ENCODE data around the gene MED22.

MED22 gene

DNA sequence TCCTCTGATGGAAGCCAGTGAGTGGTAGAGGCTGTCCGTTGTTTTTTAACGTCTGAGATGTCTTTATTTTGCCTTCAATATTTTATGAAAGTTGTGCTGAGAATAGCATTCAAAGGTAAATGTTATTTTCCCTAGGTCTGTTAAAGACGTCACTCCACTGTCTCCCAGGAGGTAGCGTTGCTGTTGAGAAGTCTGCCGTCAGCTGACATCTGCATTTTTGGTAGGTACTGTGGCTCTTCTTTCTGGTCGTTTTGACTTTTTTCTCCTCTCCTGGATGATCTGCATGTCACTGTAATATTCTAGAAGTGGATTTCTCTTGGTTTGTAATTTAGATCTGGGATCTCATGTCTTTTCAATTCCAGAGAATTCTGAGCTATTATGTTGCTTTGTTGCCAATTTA, 38.3 kb downstream of the MED22 start:
- H3K36me3 ChIP-seq = no peaks in the 10 kb centered on the region
- H3K4me3 ChIP-seq (ENCODE audit: low read depth in 1 of 2, low read length in 1 of 2) = no peak overlapping the region
- H3K27ac ChIP-seq = no peak overlapping the region
- TF ChIP-seq, protein P1, sequence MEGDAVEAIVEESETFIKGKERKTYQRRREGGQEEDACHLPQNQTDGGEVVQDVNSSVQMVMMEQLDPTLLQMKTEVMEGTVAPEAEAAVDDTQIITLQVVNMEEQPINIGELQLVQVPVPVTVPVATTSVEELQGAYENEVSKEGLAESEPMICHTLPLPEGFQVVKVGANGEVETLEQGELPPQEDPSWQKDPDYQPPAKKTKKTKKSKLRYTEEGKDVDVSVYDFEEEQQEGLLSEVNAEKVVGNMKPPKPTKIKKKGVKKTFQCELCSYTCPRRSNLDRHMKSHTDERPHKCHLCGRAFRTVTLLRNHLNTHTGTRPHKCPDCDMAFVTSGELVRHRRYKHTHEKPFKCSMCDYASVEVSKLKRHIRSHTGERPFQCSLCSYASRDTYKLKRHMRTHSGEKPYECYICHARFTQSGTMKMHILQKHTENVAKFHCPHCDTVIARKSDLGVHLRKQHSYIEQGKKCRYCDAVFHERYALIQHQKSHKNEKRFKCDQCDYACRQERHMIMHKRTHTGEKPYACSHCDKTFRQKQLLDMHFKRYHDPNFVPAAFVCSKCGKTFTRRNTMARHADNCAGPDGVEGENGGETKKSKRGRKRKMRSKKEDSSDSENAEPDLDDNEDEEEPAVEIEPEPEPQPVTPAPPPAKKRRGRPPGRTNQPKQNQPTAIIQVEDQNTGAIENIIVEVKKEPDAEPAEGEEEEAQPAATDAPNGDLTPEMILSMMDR (IDR thresholded peaks at IDR 0.05) = no peak
- H3K27me3 ChIP-seq = no peaks in the 10 kb centered on the region
- H3K4me1 ChIP-seq (ENCODE audit: control insufficient read depth in 1 of 2, insufficient read depth in 1 of 2, low read depth in 1 of 2, low read length in 1 of 2) = no peaks in the 10 kb centered on the region
- H3K9me3 ChIP-seq = no peaks in the 10 kb centered on the region

DNA sequence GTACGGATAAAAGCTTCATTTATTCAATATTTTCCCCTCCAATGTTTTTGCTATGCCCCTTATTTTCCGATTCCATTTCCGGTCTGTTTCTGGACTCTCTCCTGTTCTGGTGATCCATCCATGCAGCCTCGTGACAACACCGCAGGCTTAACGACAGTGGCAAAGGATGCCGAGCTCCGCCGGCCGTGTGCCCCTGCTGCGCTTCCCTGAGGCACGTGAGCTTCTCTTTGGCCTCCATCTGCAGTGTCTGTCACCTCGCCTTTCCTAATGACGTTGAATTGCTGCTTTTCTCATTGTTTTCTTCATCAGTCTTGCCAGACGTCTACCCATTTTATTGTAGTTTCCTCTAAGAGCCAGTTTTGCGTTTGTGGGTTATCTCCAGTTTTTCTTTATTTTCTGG, 40.6 kb downstream of the MED22 start:
- Histone ChIP-seq H3K36me3 (no peaks in the 10 kb centered on the region), H3K9me3 (no peaks in the 10 kb centered on the region), H3K27ac (no peak overlapping the region), H3K4me1 (ENCODE audit: control insufficient read depth in 1 of 2, insufficient read depth in 1 of 2, low read depth in 1 of 2, low read length in 1 of 2) (no peaks in the 10 kb centered on the region), H3K27me3 (no peaks in the 10 kb centered on the region), H3K4me3 (ENCODE audit: low read depth in 1 of 2, low read length in 1 of 2) (no peak overlapping the region)
- TF ChIP-seq, protein P1 (IDR thresholded peaks at IDR 0.05) = no peak

DNA sequence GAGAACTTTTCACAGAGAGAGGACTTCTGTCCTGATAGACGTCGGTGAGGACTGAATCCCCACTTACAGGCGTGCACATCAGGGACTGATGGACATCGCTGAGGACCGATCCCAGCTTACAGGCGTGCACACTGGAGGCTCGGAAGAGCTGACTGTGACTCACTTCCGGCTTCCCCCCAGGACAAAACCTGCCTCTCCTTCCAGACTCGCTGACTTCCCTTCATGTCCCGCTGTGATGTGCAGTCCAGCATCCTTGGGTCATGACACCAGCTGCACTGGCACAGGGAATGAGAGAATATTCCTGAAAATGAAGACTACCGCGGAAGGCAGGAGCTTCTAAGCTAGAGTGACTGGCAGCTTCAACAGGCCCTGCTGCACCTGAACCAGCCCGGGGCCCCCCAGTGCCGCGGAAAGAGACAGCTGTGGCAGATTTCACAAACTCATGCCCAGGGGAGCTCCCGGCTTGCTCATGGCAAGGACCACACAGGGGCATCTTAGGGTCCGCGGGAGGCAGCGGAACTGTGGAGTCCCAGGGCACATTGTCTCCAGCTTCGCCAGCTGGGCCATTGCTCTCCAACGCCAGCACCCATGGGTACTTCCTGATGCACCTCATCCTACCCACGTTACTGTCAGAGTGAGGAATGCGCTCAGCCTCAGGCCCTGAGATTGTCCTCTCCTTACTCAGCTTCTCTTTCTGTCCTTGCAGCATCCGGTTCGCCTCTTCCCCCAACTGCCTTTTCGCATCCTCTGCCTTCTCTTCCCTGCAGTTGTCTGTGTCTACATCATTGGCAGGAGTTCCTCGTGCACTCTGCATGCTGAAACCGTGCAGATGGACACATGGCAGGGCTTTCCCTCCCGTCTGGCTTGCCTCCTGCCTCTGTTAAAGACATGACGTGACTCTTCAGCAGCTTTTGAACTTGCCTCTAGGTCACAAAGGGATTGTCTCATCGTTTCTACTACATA, 41.4 kb downstream of the MED22 start:
- H3K9me3 ChIP-seq = no peaks in the 10 kb centered on the region
- no peaks in the 10 kb centered on the region for H3K27me3 ChIP-seq
- H3K4me1 ChIP-seq (ENCODE audit: control insufficient read depth in 1 of 2, insufficient read depth in 1 of 2, low read depth in 1 of 2, low read length in 1 of 2) = no peaks in the 10 kb centered on the region
- H3K4me3 ChIP-seq (ENCODE audit: low read depth in 1 of 2, low read length in 1 of 2) = no peak overlapping the region
- H3K27ac ChIP-seq = no peak overlapping the region
- H3K36me3 ChIP-seq = no peaks in the 10 kb centered on the region
- TF ChIP-seq, protein P1 (IDR thresholded peaks at IDR 0.05) = no peak

DNA sequence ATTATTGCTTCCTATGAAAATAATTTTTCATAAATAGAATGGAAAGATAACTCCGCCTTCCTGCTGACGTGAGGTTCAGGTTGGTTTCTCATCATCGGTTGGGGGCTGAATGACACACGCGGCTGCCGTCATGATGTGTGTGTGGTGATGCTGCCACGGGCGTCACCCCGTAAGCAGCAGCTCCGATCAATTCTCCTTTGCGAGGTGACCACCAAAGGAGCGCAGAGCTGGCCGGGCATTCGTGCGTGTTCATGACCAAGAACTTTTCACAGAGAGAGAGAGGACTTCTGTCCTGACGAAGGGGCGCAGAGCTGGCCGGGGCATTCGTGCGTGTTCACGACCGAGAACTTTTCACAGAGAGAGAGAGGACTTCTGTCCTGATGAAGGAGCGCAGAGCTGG, 42.2 kb downstream of the MED22 start:
- Histone ChIP-seq H3K4me1 (ENCODE audit: control insufficient read depth in 1 of 2, insufficient read depth in 1 of 2, low read depth in 1 of 2, low read length in 1 of 2) (no peaks in the 10 kb centered on the region), H3K27ac (no peak overlapping the region), H3K27me3 (no peaks in the 10 kb centered on the region), H3K9me3 (no peaks in the 10 kb centered on the region), H3K4me3 (ENCODE audit: low read depth in 1 of 2, low read length in 1 of 2) (no peak overlapping the region), H3K36me3 (no peaks in the 10 kb centered on the region)
- TF ChIP-seq, protein P1 (IDR thresholded peaks at IDR 0.05) = no peak

DNA sequence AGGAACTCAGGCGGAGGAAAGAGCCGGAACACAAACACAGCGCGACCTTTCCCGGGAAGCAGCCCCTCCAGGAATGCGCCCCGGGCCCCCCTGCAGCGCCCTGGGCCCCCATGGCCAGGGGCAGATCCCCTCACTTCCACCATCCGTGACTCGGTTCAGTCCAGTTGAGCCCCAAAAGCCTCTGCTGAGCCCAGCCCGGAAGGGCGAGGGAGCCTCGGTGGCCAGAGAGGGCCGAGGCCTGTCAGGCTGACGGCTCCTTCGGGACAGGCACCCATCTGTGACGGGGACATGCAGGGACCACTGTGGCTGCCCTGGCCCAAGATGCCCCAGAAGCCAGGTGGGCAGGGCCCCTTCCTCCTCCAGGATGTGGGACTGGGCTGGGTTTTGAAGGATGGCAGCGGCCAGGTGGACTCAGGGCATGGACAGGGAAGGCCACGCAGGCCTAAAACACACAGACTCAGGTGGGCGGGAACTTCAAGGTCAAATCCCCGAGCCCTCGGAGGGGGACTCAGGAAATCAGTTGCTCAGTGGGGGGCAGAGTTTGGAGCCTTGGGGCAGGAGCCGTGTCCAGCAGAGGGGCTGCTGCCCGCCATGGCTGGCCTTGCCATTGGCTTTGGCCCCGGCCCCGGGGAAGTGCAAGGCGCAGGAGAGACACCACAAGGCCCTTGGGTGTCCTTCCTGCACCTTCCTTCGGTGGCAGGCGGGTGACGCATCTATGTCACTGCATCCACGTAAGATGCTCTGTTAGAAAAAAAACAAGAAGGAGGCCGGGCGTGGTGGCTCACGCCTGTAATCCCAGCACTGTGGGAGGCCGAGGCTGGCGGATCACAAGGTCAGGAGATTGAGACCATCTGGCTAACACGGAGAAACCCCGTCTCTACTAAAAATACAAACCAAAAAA, 43.2 kb downstream of the MED22 start:
- no peaks in the 10 kb centered on the region for H3K27me3 ChIP-seq

More for the DNA sequence above, 43.2 kb downstream of the MED22 start:
- Histone ChIP-seq H3K4me1 (ENCODE audit: control insufficient read depth in 1 of 2, insufficient read depth in 1 of 2, low read depth in 1 of 2, low read length in 1 of 2) (no peaks in the 10 kb centered on the region), H3K27ac (no peak overlapping the region), H3K4me3 (ENCODE audit: low read depth in 1 of 2, low read length in 1 of 2) (no peak overlapping the region), H3K9me3 (no peaks in the 10 kb centered on the region), H3K36me3 (no peaks in the 10 kb centered on the region)
- TF ChIP-seq, protein P1 (IDR thresholded peaks at IDR 0.05) = no peak
